RPMI8226 (cell line): ENCODE data around the gene MTHFD2L.
A peak's percentile ranks its signal among the peaks of the same experiment; 100 is the strongest.

ENCODE experiments used
- DNase-seq: peaks from one replicate; pipeline ENCODE4 v3.0.0-alpha.2; 2015

Gene MTHFD2L

DNA sequence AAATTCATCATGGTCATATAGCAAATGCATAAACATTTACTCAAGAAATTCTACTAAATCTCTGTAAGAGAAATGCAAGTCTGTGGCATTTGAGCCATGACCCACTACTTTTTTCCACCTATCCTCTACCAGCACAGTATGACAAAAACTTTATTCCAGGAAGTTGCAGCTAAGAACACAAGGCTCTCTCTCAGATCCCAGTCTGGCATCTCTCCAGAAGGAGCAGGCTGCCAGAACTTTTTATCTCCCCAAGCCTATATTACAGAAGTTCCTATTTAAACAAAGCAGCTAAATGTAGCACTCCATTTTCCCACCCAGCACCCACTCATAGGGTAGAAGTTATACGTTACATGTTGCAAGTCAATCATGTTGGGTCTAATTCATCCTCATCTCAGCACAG, 101.0 kb downstream of the MTHFD2L start:
- DNase-seq: no peak

DNA sequence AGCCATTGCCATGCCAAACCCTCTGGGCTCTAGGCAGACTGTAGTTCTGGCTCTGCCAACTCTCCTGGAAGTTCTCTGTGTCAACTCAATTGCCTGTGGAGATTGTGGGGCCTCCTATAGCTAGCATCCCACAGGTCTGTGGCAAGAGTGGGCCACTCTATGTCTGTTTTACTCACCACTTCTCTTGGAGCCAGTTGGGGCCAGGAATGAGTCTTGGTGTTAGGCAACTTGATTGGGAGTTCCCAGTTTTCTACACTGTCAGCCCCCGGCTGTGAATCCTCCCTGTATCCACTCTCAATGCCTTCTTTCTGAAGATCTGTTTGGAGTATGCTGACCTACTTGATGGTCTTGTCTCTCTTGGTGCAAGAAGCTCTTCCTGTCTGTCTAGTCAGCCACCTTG, 102.1 kb downstream of the MTHFD2L start:
- DNase-seq: no peak

DNA sequence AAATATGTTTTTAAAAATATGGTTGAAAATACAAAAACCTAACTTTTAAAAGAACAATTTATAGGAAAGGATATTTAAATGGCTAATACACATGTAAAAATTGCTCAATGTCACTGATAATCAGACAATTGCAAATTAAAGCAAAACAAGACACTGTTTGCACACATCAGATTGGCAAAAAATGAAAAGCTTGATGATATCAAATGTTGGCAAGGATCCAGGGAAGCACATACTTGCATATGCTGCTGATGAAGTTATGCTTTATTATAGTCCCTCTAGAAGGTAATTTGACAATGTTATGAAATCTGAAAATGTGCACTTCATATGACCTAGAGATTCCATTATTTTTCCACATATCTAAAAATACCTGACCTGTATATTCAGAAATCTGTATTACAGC, 104.6 kb downstream of the MTHFD2L start:
- peak; percentile 46 for DNase-seq

DNA sequence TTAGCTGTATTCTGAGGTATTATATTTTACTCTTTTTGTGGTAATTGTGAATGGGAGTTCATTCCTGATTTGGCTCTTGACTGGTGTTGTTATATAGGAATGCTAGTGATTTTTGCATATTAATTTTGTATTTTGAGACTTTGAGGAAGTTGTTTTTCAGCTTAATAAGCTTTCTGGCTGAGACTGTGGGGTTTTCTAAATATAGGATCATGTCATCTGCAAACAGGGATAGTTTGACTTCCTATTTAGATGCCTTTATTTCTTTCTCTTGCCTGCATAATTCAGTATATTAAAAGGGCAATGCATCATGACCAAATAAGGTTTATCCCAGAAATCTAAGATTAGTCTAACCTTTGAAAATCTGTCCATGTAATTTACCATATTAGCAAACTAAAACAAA, 105.6 kb downstream of the MTHFD2L start:
- DNase-seq: no peak

DNA sequence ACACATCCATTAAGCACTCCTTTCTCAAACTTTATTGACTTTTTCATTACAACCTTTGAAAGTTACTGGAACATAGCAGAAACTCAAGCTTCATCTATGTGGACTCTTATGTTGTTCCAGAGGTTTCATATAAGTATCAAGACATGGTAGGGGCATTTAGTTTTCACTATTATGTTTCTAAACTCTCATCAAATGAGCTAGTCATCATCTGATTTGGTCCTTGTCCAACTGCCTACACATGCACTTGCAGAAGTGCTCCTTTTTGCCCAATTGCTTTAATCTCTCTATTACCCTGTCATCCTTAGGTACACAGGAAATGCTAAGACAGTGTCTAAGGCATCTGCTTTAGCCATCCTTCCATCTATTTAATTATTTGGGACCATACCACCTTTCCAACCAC, 108.2 kb downstream of the MTHFD2L start:
- DNase-seq: peak; percentile 32

DNA sequence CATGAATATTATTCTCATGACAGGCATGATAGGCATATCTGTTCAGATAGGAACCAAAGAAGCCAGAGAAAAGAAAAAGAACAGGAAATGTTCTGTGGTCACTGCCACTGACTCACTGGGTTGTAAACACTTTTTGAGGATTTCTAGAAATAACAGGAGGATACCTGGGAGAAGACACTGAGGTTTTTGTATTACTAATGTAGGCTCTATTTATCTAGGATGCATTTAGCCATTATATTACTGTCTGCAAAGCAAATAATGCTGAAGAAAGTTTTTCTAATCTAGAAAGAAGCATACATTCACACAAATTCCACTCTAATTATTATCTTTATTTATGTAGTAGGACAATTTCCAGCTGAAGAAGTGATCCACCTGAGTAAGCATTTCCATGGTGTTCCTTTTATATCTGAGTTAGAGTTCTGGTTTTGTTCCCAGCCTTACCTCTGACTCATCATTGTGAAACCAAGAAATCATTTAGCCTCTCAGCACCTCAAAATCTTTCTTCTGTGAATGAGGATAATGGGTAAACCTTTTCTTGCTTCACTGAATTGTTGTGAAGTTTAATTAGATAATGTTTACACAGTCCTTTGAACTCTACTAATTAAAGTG, 110.2 kb downstream of the MTHFD2L start:
- peak; percentile 48 for DNase-seq

DNA sequence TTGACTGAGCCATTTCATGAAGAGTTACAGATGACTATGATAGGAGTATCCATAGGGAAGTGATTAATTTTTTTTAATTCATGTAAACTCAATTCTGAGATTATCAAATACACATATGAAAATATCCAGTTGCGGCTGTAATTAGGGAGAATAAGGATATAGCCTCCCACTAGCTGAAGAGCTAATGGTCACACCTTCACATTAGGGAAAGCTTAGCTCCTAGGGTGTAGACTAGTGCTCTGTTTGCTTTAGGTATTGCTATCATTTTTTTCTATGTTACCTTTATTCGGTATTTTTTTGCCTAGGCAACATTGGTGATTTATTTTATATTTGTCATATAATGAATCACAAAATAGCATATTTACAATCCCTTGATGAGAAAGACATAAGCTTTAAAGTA, 110.7 kb downstream of the MTHFD2L start:
- no peak for DNase-seq

DNA sequence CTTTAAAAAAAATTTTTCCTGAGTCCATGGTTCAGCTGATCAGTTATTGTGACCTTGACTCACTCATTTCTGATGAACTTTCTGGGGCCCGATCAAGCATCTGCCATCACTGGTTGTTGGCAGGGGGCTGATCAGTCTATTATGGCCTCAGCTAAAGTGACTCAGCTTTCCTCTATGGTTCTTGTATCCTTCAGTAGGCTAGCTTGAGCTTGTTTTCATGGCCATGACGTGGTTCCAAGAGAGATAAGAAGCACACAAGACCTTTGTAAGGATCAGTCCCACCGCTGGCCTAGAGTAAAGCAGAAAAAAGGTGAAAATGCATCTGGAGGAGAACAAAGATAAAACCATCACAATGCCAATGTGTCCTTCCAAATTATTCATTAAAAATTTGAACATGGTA, 120.6 kb downstream of the MTHFD2L start:
- no peak for DNase-seq

DNA sequence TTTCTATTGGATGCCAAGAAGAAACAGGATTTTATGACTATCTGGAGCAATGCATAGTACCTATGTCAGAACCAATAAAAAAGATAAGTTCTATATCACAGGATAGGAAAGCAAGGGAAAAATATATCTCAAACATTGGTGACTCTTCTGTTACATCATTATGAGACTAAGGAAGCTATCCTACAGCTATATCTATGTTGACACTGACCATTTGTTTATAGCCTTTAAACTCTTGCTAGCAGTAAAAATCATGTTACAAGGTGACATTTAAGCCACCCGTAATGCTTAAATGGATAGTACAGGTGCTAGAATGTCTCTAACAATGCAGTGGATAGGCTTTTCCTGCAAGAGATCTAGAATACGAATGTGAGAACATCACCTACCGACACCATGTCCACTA, 121.8 kb downstream of the MTHFD2L start:
- no peak for DNase-seq

DNA sequence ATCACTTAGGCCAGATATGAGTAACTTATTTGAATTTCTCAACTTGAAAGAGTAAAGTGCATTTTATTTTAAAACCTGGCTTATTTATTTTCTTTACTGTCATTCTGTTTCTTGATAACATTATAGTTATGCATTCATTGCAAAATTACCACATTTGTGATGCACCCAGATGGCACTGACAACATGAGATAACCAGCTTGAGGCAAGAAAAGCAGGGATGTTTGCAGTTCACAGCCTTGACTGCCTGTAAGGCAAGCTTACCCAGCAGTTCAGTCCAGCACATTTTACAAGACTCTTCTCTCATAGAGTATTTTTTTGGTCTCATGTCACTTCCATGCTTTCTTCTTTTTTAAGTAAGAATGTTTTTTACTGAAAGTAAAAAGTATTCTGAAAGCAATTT, 125.0 kb downstream of the MTHFD2L start:
- DNase-seq: no peak

DNA sequence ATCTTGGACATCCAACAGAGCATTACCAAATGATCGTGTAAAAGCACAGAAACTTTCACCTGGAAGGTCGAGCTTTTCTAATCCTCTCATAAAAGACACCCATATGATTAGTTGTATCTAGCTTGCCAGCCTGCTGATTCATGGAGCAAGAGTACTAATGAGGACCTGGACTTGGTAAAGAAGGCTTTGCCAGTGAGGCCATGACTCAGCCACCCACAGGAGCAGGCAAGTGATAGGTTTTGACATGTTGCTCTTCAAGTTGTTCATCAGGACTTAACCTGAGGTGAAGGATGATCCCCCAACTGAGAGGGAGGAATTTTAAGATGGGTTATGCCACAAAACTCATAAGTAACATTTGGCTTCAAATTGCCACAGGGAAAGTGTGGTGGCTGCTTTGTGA, 125.7 kb downstream of the MTHFD2L start:
- no peak for DNase-seq

DNA sequence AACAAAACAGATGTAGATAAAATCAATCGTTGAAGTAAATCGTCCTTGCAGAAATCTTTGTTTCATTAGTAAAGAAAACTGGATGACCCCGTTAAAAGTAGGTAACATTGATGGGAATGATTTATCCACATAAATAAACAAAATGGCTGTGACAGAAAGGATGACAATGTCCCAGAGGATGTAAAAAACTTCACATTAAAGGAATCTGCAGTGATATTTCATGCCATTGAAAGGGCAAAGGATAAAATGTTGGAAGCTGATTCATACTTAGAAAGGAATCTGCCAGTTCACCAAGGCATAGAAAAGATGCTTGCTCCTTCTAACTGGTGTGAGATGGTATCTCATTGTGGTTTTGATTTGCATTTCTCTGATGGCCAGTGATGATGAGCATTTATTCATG, 126.1 kb downstream of the MTHFD2L start:
- DNase-seq: no peak

DNA sequence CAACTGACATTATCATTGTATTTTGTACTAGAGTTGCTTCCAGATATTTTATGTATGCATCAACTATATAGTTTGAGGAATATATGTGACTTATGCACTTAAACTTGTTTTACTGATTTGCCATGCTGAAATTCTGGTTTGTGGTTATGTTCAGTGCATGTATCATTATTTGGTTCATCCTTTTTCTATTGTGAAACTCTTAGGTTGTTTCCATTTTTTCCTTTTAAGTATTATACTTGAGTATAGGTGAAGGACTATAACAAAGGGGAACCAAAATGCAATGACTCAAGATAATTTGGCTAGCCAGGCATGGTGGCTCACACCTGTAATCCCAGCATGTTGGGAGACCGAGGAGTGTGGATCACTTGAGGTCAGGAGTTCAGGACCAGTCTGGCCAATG, 129.2 kb downstream of the MTHFD2L start:
- no peak for DNase-seq

DNA sequence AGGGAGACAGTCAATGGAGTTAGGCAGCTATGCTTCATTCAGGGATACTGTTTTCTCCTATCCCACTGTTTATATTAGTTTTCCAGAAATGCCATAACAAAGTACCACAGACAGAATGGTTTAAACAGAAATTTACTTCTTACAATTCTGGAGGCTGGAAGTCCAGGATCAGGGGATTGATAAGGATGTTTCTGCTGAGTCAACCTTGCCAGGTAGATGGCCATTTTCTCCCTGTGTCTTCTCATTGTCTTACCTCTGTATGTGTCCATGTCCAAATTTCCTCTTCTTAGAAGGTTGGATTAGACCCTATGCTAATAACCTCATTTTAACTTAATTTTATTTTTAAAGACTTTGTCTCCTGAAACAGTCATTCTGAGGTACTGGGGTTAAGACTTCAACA, 129.9 kb downstream of the MTHFD2L start:
- DNase-seq: no peak

DNA sequence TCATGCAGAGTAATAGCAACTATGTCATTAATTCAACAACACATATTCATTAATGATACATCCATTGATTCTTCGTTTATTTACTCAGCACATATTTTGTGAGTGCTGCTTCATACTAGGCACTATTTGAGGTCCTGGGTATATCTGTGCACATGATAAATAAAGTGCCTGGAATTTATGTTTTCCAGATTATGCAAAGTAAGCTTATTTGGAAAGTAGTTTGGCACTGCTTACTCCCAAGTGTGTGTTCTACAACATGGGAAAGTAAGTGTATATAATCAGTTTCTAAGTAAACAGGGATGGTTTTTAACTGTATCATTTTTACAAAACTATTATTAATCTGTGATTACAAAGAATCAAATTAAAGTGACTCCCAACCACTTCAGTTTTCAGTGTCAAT, 133.6 kb downstream of the MTHFD2L start:
- no peak for DNase-seq

DNA sequence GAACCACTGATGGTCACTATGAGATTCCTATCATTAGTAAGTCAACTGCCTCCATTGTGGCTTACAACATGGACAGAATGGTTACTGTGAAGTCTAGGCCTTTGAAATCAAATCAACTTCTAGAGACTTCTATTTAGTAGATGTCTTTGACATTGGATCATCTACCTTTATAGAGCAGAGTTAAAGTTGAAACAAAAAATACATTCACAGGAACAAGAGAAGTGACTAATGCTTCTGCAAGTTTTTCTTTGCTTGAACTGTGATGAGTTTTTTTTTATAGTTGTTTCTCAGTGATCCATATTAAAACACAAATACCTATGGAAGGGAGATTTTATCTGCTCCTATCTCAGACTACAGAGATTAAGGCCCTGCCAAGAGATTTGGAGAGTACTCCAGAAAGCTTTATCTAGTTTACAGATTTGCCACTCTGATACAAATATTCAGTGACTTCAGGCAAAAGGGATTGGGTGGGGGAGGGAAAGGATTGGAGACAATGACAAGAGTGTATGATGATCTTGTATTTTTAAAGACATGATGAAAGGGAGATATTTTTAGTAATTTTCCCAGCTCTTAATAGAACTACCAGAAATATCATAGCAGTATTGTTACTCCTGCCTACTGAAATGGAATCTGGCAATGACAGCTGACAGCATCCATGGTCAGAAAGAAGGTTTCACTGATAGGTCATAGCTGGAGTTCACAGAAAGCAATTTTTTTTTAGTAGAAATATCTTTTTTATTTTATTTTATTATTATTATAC, 134.4 kb downstream of the MTHFD2L start:
- DNase-seq: no peak

DNA sequence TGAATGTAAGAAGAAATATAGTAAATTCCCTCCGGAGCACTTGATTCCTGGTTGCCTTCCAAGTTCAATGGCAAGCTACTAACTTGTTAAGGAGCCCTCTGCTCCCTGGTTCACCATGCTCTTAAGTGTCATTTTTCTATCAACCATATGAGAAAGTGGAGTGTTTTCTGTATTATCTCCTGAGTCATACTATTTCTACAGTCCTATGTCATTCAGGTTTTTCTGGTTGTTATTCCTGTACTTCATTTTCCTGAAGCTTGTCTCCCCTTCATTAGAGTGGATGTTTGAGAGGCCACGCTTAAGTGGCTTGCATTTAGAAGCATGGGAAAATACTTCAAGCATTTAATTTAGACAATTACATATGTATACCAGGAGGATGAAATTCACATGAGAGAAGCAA, 135.6 kb downstream of the MTHFD2L start:
- DNase-seq: no peak

DNA sequence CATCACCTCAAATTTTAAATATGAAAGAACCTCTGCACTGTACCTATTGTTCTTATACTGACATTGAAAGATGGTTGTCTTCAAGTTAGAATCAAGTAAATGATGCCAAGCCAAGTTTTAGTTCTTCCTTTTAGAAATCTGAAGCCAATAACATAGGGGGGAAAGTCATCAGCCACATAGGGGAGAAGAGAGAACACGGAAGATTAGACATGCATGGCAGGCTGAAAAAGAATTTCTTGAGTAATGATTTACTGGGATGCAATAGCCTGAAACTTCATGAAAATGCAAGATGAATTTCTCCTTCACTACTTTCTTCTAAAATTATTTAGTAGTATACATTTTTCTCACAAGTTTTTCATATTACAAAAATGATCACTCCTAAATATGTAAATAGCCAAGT, 136.8 kb downstream of the MTHFD2L start:
- DNase-seq: no peak

DNA sequence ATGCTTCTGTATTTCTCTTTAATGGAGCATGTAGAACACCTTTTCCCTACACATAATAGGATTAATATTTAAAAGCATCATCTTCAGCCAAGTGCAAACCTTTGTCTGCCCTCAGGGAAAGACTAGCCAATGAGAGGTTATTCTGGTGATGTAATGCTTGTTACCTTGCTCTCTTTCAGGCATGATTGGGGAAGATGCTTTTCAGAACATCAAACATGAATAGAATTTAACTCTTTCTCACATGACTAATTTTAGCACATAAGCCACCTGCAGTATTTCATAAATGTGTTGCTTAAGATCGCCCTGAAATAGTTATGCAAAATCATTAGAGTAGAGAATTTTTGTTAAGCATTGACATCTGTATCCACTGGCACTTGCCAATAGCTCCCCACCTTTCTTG, 139.6 kb downstream of the MTHFD2L start:
- DNase-seq: no peak

DNA sequence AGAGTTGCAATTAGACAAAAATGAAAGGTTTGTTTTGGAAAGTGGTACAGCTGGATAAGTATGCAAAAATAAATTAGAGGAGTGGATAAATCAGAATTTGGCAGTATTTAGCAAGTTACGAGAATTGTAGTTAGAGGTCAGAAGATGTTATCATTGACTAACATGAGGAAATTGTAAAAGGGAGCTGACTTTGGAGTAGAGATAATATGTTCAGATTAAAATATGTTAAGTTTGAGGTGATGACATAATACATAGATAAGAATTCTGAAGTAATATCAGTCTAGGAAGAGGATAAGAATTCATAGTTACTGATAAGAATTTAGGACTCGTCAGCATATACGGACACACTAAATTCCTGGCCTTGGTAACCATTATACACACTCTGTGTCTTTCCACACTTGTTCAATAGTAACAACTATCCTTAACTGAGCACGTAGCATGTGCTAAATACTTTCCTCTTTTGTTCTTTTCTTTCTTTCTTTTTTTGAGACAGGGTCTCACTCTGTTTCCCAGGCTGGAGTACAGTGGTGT, 146.2 kb downstream of the MTHFD2L start:
- no peak for DNase-seq

DNA sequence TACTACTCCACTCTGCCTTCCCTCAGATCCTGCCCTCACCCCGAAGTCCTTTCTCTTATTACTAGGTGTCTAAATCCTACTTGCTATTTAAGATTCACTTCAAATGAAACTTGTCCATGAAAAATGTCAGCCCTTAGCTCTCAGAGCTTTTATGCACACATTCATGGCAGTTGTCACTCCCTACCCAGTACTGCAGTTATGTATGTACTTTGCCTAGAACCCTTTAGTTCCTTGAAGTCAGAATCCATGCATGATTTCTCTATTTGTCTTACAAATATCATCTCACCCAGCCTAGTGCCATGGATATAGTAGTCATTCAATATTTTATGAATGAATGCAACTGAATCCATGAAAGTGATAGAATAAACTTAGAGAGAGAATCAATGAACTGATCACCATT, 147.1 kb downstream of the MTHFD2L start:
- DNase-seq: no peak

DNA sequence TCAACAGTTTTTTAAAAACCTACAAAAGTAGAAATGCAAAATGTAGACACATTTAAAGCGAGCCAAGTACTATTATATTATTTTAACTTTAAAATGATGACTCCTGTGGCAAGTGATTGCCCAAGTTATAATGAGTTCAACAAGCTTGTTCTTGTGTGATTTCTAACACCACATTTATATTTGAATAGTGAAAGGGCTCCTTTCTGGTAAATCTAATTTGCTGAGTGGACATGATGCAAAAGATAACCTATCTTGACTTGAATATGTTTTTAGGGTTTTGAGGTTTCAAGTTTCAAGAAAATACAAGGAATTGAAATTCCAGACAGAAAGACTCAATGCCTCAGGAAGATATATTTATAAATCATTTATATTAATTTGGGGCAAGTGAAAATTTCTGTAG, 149.3 kb downstream of the MTHFD2L start:
- DNase-seq: no peak

DNA sequence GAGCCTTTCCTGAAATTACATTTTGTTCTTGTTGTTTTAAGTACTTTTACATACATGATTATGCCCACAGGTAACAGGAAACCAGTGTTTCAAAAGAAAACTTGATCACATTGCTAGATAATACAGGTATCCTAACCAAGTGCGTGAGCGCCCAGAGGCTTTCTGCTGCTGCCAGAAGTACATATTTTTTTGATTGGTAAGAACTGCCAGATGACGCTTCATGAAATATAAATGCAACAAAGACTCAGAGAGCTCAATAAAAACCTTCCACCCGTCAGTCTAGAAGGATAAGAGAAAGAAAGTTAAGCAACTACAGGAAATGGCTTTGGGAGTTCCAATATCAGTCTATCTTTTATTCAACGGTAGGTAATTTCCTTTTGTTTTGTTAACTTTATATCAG, 150.3 kb downstream of the MTHFD2L start, which contains the start of gene EPGN:
Gene EPGN, plus strand, starts transcription at position 256 of the 400 bp plus-strand sequence. Its CDS starts 64 bp downstream, at position 320.
- DNase-seq: no peak

DNA sequence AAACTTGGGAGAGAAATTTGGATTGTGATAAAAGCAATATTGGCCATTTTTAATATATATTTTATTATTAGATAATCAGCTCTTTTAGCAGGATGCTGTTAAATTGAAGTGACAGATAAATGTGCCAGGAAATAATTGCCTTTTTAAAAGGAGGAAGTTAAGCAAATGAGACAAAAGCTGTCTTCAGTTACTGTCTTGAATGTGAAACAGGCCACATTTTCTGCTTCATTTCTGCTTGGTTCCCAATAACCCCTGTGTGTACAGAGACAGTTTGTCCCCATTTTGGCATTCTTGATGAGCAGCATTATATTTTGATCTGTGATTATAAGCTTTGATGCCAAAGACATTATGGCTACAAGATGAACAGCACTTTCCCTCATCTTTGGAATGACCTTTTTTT, 151.3 kb downstream of the MTHFD2L start:
- no peak for DNase-seq
